Measurements from ENCODE around the gene UBE2S.

Gene UBE2S

GRCh38 chr19:55437410-55437809 is 29.8 kb upstream of the UBE2S start:
- no peak overlapping the region for H3K4me2 ChIP-seq (ENCODE audit: low read depth, low read length, poor library complexity, severe bottlenecking)
- H3K9ac ChIP-seq (ENCODE audit: low read length): no peak overlapping the region
- no peak overlapping the region for H3K4me3 ChIP-seq (ENCODE audit: insufficient read depth, low read length, poor library complexity, severe bottlenecking)
- no peak for TF ChIP-seq EZH2phosphoT487 (conservative IDR thresholded peaks at IDR 0.05; ENCODE audit: low read length)
- TF ChIP-seq CTCF (IDR thresholded peaks at IDR 0.05; ENCODE audit: insufficient read depth, low read length, poor library complexity, severe bottlenecking): no peak
- no peaks in the 10 kb centered on the region for H3K79me2 ChIP-seq (ENCODE audit: insufficient read depth, low read length)
- H3K36me3 ChIP-seq (ENCODE audit: low read length): no peaks in the 10 kb centered on the region
- H3K27ac ChIP-seq (ENCODE audit: low read depth, low read length): no peak overlapping the region
- no peak overlapping the region for H2AFZ ChIP-seq (ENCODE audit: low read depth, low read length, severe bottlenecking)
- H3K9me3 ChIP-seq (ENCODE audit: insufficient read depth, low read length): no peaks in the 10 kb centered on the region
- no peaks in the 10 kb centered on the region for H3F3A ChIP-seq (ENCODE audit: insufficient read depth)
- H4K20me1 ChIP-seq (ENCODE audit: low read depth, low read length): no peaks in the 10 kb centered on the region
- H3K9me2 ChIP-seq (replicated peaks; ENCODE audit: insufficient read depth, low read length): no peaks in the 10 kb centered on the region
- H3K27me3 ChIP-seq (ENCODE audit: low read length): no peaks in the 10 kb centered on the region

DNA sequence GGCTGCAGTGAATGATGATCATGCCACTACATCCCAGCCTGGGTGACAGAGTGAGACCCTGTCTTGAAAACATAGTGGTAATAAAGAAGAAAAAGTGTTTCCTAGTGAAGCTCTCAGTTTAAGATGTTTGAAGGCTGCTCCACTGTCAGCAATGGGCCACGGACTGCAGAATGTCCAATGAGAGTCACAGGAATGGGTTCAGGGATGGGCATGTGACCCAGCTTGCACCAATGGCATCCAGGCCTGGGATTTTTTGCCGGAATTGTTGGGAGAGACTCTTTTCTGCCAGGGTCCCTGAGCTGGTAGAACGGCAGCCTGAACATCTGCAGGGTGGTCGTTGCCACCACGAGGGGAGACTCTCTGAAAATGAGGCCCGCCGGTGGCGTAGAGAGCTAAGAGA is 29.3 kb upstream of the UBE2S start:
- H3K4me3 ChIP-seq (ENCODE audit: insufficient read depth, low read length, poor library complexity, severe bottlenecking): no peak overlapping the region
- H3K79me2 ChIP-seq (ENCODE audit: insufficient read depth, low read length): no peaks in the 10 kb centered on the region
- H2AFZ ChIP-seq (ENCODE audit: low read depth, low read length, severe bottlenecking): no peak overlapping the region
- H3K4me2 ChIP-seq (ENCODE audit: low read depth, low read length, poor library complexity, severe bottlenecking): no peak overlapping the region
- no peaks in the 10 kb centered on the region for H3K36me3 ChIP-seq (ENCODE audit: low read length)
- no peaks in the 10 kb centered on the region for H3K9me3 ChIP-seq (ENCODE audit: insufficient read depth, low read length)
- no peaks in the 10 kb centered on the region for H4K20me1 ChIP-seq (ENCODE audit: low read depth, low read length)
- TF ChIP-seq EZH2phosphoT487 (conservative IDR thresholded peaks at IDR 0.05; ENCODE audit: low read length) (no peak), CTCF (IDR thresholded peaks at IDR 0.05; ENCODE audit: insufficient read depth, low read length, poor library complexity, severe bottlenecking) (no peak)
- no peaks in the 10 kb centered on the region for H3F3A ChIP-seq (ENCODE audit: insufficient read depth)
- no peaks in the 10 kb centered on the region for H3K9me2 ChIP-seq (replicated peaks; ENCODE audit: insufficient read depth, low read length)
- H3K27me3 ChIP-seq (ENCODE audit: low read length): no peaks in the 10 kb centered on the region
- H3K27ac ChIP-seq (ENCODE audit: low read depth, low read length): no peak overlapping the region
- H3K9ac ChIP-seq (ENCODE audit: low read length): no peak overlapping the region

DNA sequence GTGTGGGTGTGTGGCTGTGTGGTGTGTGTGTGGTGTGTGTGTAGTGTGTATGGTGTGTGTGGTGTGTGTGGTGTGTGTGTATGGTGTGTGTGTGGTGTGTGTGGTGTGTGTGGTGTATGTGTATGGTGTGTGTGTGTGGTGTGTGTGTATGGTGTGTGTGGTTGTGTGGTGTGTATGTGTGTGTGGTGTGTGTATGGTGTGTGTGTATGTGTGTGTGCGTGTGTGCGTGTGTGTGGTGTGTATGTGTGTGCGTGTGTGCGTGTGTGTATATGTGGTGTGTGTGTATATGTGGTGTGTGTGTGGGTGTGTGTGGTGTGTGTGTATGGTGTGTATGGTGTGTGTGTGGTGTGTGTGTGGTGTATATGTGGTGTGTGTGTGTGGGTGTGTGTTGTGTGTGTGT is 27.4 kb upstream of the UBE2S start:
- no peak overlapping the region for H3K27ac ChIP-seq (ENCODE audit: low read depth, low read length)

More for the DNA sequence above, 27.4 kb upstream of the UBE2S start:
- H3K27me3 ChIP-seq (ENCODE audit: low read length): no peaks in the 10 kb centered on the region
- no peaks in the 10 kb centered on the region for H3K36me3 ChIP-seq (ENCODE audit: low read length)
- no peak overlapping the region for H3K9ac ChIP-seq (ENCODE audit: low read length)
- H3K4me3 ChIP-seq (ENCODE audit: insufficient read depth, low read length, poor library complexity, severe bottlenecking): no peak overlapping the region
- H3K9me3 ChIP-seq (ENCODE audit: insufficient read depth, low read length): no peaks in the 10 kb centered on the region
- no peaks in the 10 kb centered on the region for H4K20me1 ChIP-seq (ENCODE audit: low read depth, low read length)
- H3F3A ChIP-seq (ENCODE audit: insufficient read depth): no peaks in the 10 kb centered on the region
- H3K4me2 ChIP-seq (ENCODE audit: low read depth, low read length, poor library complexity, severe bottlenecking): no peak overlapping the region
- no peak overlapping the region for H2AFZ ChIP-seq (ENCODE audit: low read depth, low read length, severe bottlenecking)
- no peaks in the 10 kb centered on the region for H3K9me2 ChIP-seq (replicated peaks; ENCODE audit: insufficient read depth, low read length)
- no peaks in the 10 kb centered on the region for H3K79me2 ChIP-seq (ENCODE audit: insufficient read depth, low read length)
- no peak for TF ChIP-seq CTCF (IDR thresholded peaks at IDR 0.05; ENCODE audit: insufficient read depth, low read length, poor library complexity, severe bottlenecking)
- no peak for TF ChIP-seq EZH2phosphoT487 (conservative IDR thresholded peaks at IDR 0.05; ENCODE audit: low read length)
